ENCODE results near the gene TSPAN12. TPM values are rescaled to one million over a fixed set of nuclear protein-coding genes. Genes with fewer than 3 reads are reported as not detected.
"Not testable (repeated sequence)": the region's sequence is repeated elsewhere in the genome, so short reads cannot be mapped to it uniquely, and the experiment has no call there.

The TSPAN12 gene, protein sequence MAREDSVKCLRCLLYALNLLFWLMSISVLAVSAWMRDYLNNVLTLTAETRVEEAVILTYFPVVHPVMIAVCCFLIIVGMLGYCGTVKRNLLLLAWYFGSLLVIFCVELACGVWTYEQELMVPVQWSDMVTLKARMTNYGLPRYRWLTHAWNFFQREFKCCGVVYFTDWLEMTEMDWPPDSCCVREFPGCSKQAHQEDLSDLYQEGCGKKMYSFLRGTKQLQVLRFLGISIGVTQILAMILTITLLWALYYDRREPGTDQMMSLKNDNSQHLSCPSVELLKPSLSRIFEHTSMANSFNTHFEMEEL
- total RNA-seq = 18.8 TPM

DNA sequence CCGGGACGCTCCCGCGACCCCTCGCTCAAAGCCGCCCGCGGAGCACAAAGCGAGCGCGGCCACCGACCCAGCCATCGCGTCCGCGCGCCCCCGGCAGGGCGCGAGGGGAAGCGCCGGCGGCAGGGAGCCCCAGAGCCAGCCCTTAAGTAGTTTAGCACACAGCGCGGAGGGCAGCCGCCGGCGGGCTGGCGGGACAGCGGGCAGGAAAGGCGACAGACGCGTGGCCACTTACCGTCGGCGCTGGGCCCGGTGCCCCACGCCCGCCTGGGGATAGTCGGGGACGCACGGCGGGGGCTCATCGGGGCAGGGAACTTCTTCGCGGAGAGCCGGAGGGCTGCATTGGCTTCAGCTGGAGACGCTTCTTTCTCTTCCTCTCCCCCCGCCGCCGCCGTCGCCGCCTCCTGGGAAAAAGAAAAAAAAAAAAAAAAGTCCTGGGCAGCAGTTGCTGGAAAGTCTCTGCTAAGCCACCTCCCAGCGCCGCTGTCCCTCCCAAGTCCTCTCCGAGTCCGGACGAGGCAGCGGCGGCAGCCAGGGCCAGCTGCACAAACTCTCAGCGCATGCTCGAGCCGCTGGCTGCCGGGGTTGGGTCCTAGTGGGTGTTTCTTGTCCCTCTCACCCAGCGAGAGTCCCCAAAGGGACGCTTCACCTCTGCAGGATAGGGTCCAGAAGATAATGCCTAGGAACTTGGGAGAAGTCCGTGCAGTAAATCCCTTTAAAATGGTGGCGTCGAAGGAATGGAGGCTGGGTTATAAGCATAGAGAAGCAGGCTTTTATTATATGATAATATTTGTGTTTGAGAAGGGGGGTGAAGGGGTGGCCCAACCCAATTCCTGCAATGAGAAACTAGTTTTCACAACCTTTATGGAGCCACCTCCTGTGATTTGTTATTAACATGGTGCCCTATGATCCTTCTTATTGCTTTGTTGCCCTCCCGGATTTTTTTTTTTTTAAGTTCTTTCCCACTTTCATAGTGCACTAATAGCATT lies at the start of gene TSPAN12:
TSS of gene TSPAN12 (minus strand) at position 557 of the 986 bp plus-strand sequence. CDS start 1,381 bp downstream, outside the sequence.
- DNase-seq (ENCODE audit: low spot score) = peak; percentile 82

DNA sequence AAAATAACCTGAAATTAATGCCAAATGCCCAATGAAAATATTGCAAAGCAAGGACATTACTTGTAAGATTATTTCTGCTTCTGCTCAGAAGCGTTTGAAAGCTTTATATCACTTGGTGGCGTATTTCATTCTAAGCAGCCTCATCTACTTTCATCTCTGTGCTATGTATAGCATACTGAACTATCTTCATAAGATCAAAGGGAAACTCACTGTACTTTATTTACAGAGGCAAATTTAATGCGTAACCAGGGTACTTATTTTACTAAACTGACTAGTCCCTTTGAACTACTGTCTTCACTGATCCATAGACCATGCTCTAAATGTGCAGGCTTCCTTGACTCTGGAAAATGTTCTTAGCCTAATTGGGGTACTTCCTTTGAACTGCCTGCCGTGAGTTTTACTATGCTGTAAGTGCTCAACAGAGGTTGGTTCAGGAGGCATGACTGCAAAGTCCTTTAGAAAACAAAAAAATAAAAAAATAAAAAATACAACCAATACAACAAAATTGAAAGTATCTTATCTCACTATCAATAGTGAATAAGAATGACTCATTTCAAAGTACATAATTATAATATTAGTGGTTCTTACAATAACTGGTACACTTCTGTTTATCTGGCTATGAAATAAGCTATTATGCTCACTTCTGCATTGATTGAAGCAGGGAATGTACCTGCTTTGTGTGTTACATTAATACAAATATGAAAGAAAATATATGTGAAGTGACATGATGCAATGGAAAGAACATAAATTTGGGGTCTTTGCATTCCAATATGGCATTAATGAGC lies 41.0 kb upstream of the TSPAN12 start:
- DNase-seq (ENCODE audit: low spot score) = no peak

DNA sequence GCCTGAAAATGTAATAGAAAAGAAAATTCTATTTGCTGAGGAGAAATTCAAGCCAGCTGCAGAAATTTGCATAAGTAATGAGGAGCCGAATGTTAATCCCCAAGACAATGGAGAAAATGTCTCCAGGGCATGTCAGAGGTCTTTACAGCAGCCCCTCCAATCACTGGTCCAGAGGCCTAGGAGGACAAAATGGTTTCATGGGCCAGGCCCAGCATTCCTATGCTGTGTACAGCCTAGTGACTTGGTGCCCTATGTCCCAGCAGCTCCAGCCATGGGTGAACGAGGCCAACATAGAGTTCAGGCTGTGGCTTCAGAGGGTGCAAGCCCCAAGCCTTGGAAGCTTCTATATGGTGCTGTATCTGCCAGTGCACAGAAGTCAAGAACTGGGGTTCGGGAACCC lies 37.3 kb upstream of the TSPAN12 start:
- DNase-seq (ENCODE audit: low spot score) = not testable (repeated sequence)

DNA sequence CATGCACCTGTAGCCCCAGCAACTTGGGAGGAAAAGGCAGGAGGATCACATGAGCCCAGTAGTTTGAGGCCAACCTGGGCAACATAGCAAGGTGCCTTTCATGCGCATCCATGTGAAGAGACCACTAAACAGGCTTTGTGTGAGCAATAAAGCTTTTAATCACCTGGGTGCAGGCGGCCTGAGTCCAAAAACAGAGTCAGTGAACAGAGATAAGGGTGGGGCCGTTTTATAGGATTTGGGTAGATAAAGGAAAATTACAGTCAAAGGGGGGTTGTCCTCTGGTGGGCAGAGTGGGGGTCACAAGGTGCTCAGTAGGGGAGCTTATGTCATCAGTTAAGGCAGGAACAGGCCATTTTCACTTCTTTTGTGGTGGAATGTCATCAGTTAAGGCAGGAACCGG lies 27.7 kb upstream of the TSPAN12 start:
- not testable (repeated sequence) for DNase-seq (ENCODE audit: low spot score)

DNA sequence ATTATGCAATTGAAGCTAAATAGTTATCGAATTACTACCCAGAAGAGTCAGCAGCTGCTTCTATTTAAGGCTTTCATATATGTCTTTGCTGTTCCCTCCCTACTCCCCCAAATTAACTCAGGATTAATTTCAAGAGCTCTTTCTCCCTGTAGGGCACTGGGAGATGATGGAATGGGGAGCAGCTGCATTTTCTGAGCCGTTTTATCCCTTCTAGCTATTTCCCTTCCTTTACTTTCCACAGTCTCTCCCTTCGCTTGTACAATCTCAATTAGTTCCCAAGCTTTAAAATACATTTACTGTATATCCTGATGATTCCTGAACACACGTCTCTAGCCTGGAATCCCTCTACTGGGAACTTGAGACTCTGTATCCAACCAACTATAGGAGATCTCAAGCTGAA lies 19.8 kb upstream of the TSPAN12 start:
- no peak for DNase-seq (ENCODE audit: low spot score)

DNA sequence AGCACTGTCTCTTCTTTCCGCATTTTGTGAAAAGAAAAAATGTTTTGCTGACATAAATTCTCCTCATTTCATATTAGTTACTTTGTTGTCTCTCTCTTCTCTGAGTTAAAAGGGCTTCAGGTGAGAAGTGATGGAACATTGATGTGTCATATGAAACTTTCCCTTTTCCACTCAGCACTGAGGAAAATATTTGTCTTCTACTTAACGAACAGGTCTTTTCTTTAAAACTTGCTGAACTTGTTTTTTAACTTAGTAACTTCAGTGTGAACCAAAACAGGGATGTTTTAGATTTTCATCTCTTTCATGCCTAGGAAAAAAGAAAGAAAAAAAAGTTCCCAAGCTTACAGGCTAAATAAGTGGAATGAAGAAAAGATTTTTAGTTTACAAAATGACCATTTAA lies 19.0 kb upstream of the TSPAN12 start:
- no peak for DNase-seq (ENCODE audit: low spot score)

DNA sequence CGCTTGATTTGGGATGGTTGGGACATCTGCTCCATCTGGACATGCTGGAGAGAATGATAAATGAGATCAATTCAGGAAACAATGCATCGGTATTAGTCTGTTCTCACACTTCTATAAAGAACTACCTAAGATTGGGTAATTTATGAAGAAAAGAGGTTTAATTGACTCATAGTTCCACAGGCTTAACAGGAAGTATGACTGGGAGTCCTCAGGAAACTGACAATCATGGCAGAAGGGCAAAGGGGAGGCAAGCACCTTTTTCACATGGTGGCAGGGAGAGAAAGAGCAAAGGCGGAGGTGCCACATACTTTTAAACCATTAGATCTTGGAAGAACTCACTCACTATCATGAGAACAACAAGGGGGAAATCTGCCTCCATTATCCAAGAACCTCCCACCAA lies 16.8 kb upstream of the TSPAN12 start:
- DNase-seq (ENCODE audit: low spot score) = no peak

DNA sequence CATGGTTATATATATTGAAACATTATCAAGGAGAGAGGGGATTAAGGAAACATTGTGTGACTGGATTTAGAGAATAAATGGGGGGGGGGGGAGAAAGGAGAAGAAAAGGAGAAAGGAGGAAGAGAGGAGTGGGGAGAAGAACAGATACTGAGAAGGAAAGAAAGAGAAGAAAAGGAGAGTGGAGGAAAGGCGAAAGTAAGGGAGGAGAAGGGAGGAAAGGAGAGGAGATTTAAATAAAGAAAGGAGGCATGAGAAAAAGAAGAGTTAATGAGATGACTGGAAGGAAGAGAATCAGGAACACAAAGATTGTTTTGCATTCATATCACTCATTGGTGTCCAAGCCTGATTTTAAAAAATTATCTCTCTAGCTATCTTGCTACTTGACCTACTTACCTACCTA lies 16.1 kb upstream of the TSPAN12 start:
- DNase-seq (ENCODE audit: low spot score) = no peak

DNA sequence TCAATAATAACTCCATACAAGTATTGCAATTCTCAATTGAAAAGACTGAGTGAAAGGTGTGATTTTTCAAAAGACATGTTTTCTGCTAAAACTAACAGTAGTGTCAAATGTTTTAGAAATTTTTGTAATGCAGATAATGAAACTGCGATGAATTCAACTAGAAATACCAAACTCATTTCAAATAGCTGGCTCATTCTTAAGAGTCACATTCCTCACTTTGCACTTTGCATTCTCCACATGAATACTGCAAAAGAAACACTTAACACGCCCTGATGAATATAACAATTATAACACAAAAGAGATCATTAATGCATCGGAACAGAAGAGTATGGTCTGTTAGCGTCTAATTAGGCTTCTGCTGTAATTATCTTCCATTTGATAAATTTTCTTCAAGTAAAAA lies 15.5 kb upstream of the TSPAN12 start:
- no peak for DNase-seq (ENCODE audit: low spot score)

DNA sequence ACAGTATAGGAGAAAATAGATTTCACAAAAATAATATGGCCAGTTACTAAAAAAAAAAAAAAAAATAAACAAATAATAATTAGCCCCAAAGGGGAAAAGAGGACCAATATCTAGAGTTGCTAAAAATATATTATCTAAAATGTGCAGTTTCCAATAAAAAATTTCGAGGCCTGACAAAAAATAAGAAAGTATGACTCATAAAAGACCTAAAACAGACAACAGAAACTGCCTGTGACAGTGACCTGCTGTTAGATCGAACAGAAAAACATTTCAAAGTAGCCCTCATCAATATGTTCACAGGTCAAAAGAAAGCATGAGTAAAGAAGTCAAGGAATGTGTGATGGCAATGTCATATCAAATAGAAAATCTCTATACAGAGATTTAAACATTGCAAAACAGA lies 11.8 kb upstream of the TSPAN12 start:
- DNase-seq (ENCODE audit: low spot score) = no peak

DNA sequence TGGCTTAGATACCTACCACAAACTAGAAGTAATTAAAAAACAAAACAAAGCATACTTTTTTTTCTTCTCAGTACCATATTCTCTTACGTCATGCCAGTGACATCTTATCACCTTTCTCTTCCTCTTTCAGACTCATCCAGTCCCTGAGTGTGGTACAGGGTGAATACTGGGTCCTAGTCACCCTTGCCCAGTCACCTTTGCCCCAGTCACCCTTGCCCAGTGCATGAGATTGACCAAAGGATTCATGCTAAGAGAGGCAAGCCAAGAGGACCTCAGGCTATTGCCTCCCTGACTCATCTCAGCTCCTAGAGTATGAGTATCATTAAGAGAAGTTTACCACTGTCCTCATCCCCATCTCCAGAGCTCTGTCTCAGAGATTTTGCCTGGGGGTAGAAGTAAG lies 10.0 kb upstream of the TSPAN12 start:
- no peak for DNase-seq (ENCODE audit: low spot score)

DNA sequence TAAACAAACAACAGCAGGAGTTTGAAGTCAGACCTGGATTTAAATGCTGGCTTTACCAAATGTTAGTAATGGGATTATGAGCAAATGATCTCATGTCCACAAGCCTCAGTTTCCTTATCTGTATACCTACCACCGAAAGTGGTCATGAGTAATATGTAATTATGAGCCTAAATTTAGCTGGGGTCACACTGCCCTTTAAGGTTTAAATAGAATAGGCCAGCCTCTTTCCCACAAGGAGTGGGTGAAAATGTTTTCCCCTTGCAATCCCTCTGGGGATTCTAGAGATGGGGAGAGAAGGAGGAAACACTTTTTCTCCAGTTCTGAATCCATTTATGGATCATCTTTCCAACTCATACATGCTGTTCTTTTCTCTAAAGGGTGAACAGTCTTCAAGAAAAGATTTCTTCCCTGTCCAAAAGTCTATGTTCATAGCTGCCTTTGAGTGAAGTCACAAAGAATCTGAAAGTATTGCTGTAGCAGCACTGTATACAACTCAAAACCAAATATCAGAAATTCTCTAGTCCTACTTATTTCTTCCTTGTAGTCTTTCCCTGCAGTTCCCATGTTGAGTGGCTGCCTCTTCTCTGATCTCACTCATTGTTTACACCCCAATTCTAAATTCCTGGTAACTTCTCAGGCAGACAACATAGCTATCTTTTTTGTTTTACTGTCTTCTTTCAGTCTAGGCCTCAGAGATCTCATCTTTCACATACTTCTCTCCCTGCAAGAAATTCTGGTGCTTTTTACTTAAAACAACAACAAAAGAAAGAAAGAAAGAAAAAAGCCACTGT lies 7.4 kb upstream of the TSPAN12 start:
- no peak for DNase-seq (ENCODE audit: low spot score)

DNA sequence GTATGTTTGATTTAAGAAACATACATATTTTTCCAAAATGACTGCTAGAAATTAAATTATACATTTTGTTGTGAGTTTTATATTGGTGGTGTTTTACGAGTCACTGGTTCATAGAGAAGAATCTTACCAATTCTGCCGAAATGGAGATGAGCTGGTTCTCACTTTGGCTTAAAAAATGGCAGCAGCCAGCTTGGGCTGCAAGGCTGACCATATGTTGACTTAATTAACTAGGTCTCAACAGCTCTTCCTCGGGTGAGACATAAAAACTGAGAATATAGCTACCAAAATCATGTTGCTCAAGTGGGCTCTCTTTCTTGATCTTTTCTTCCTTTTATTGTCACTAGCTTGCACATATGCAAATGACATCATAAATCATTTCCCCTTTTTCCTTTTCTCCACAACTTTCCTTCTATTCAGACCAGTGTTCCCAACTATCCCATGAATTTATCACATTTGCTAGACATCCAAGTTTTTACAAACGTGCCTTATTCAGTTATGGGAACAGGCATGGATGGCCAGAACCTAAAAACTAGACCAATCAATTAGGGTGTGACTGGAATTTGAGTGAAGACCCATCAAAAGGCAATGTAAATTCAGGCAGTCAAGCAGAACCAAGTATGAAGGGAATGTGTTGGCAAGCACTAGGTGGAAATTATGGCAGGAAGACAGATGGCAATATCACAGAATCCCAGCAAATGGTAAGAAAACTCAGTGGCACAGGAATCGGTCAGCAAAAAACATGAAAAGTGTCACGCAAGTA lies 6.4 kb upstream of the TSPAN12 start:
- no peak for DNase-seq (ENCODE audit: low spot score)

DNA sequence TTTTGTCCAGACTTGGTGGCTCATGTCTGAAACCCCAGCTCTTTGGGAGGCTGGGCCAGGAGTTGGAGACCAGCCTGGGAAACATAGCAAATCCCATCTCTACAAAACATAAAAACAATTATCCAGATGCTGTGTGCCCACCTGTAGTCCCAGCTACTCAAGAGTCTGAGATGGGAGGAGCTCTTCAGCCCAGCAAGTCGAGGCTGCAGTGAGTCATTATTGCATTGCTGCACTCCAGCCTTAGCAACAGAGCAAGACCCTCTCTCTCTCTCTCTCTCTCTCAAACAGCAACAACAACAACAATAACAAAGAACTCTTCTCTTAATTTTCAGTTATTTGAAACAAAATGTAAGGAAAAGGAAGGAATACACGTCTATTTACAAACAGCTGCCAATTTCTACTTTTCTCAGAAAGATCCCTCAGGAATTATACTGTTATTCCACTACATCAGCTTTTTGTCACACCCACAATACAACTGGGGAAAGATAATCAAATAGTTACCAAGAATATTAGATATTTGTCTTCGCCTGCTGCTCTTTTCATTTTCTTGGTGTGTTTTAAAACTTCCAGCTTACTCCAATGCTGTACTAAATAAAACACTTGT lies 5.1 kb upstream of the TSPAN12 start:
- DNase-seq (ENCODE audit: low spot score) = no peak

DNA sequence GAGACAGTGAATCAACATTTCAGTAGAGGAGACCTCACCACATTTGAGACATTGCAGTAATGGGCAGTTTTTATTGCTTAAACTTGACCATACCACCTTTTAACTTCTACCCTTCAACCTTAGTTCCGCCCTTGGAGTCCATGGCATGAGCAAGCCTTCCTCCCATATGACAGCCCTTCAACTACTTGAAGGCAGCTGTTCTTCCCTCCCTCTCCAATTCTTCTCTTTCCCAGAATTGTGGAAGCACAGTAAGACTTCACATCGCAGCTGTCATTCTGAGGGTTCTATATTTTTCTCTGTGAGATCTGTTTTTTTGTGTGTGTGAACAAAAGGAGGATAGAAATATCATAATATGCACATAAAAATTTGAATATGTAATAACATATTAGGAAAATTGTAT lies 2.2 kb upstream of the TSPAN12 start:
- DNase-seq (ENCODE audit: low spot score) = no peak

DNA sequence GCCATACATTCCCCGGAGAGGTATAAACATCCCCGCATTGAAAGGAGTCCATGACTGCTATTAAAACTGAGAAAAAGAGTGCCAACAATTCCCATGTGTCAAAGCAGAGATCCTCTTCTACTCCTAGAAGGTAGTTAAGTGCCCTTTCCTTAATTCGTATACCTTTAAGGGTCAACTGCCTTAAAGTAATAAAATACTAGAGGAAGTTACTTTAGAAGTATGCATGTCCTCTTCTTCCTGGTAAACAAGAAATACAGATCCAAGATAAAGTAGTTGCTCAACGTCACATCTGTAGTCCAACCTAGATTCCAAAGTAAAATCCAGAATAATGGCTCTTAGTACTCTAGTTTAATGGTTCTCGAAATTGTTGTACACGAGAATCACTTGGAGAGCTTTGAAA lies 1.5 kb upstream of the TSPAN12 start:
- no peak for DNase-seq (ENCODE audit: low spot score)

DNA sequence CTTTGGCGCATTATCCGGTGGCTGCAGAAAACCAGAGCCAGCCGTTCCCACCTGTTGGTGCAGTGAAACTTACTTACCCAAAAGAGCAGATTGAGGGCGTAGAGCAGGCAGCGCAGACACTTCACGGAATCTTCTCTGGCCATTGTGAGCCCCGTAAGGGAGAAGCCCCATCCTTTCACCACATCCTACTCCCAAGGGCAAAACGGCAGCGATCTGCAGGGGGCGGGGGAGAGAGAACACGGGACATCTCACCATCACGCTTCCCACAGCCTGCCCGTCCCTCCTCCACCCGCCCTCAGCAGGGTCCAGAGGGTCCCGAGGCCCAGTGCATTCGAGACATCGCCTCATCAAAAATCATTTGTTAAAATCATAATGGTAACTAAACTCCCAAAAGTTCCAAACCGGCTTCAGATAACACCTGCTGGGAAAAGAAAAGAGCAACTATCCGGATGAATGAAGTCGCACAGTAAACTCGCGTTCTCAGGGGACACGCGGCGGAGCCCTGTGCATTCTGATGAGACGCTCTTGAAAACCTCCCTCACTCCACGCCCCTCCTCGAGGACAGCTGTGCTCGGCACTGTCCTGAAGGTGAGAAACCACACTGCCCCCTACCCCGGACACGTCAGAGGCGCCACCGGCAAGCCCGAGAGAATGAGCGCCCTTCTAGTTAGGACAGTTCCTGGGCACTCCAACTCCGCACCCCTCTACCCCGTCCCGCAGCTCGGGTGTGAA lies 1.2 kb downstream of the TSPAN12 start:
- DNase-seq (ENCODE audit: low spot score) = peak; percentile 47

DNA sequence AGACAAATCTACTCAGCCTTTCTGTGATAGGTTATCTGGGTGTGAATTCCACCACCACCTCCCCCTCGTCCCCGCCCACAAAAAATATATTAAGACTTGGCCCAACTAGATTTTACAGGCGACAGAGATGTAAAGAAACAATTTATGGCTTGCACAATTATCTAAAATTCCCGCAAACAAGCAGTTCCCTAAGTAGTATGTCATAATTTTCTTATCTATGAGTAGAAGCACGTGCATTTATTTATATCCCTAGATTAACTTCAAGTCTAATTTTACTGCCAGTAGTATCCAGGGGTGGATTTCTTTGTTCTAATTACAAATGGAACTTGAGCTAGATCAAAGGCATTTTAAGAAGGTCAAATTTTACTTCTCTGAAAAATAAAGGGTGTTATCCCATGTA lies 1.7 kb downstream of the TSPAN12 start:
- no peak for DNase-seq (ENCODE audit: low spot score)

DNA sequence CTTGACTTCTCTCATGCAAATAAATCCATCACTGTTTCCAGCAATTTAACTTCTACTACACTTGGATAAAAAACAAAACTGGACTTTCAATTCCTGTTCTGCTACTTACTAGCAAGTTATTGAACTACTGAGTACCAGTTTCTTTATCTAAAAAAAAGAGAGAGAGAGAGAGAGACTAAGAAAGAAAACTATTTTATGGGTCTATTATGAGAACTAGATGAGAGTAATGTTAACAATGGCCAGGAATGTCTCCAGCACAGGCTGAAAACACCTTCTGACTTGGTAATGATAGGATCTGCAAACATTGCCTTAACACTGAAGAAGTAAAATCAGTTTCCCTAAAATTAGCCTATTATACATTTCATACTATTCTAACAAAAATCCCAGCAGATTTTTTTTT lies 5.2 kb downstream of the TSPAN12 start:
- DNase-seq (ENCODE audit: low spot score) = no peak

Data from ureter (tissue), 1 donor.